Lower lobe of right lung (tissue), 2 donors: Measurements from ENCODE around the gene SYNRG. TPM values are rescaled to one million over a fixed set of nuclear protein-coding genes. Genes with fewer than 3 reads are reported as not detected.
"Not testable (repeated sequence)": the region's sequence is repeated elsewhere in the genome, so short reads cannot be mapped to it uniquely, and the experiment has no call there.

ENCODE experiments used
- ATAC-seq, 2 donors: fragments of 200-7000 bp; cut with Tn5 transposase; one replicate each; pipeline ENCODE4 v1.9.1; 2020 to 2022; ENCODE audit warnings: mild to moderate bottlenecking in 2 of 2, moderate library complexity in 2 of 2
- DNase-seq: peaks from one replicate; pipeline ENCODE4 v3.0.0-alpha.2; 2020
- H3K27ac ChIP-seq: fragments of 200-600 bp; one replicate; pipeline ENCODE4 v1.8.0; 2022
- H3K27me3 ChIP-seq: fragments of 200-600 bp; one replicate; pipeline ENCODE4 v1.8.0; 2022; ENCODE audit warnings: low read depth
- H3K36me3 ChIP-seq: fragments of 200-600 bp; one replicate; pipeline ENCODE4 v1.8.0; 2022; ENCODE audit warnings: mild to moderate bottlenecking
- H3K4me1 ChIP-seq: fragments of 200-600 bp; one replicate; pipeline ENCODE4 v1.8.0; 2022
- H3K4me3 ChIP-seq: fragments of 200-600 bp; one replicate; pipeline ENCODE4 v1.8.0; 2022; ENCODE audit warnings: mild to moderate bottlenecking
- H3K9me3 ChIP-seq: fragments of 200-600 bp; one replicate; pipeline ENCODE4 v1.8.0; 2022
- intact Hi-C: fragments of 100-400 bp; cut with DNase I; formaldehyde crosslinking; loops from one replicate; pipeline ENCODE4 v1.11.0; 2022
- total RNA-seq: library from RNA; stranded (reverse); fragmentation: NEBNext Ultra II Directional; extraction: Animal tissue kit (Norgen Biotek cat#: 25700); gene quantifications from one replicate; pipeline ENCODE4 v1.2.1, GENCODE V29; 2021
- TF ChIP-seq, protein P1 (sequence below): fragments of 200-600 bp; IDR thresholded peaks from one replicate; pipeline ENCODE4 v1.8.0; 2022; ENCODE audit warnings: antibody characterized with exemption, mild to moderate bottlenecking
- donor health status: DM: no; HTN: yes; CAD: no; lungs with severe emphysema.

SYNRG gene
- total RNA-seq, 1 donor from 2014 or later = 39.7 TPM

DNA sequence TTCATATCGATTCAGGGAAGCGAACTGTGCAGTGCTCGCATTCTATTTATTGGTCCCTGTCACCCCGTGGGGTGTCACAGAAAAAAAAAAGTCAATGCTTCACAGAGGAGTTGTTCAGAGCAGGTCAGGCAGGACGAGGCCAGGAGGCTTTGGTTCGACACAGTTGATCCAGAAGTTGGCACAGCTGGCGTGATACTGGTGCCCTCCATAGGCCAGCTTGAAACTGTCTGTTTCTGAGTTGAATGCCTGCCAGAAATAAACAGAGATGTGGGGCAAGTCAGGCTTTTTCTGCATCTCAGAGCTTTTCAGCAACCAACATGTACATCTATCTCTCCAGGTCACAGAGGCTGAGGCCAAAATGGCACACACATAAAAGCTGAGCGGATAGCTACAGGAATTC, 90.4 kb downstream of the SYNRG start:
- Histone ChIP-seq H3K27ac (no peak overlapping the region), H3K27me3 (no peaks in the 10 kb centered on the region), H3K4me1 (no peaks in the 10 kb centered on the region), H3K9me3 (no peaks in the 10 kb centered on the region), H3K4me3 (no peak overlapping the region), H3K36me3 (peaks cover 91% of the 10 kb centered on the region)
- intact Hi-C loops = no loop called here
- DNase-seq (no peak), ATAC-seq (no peak)
- TF ChIP-seq, protein P1, sequence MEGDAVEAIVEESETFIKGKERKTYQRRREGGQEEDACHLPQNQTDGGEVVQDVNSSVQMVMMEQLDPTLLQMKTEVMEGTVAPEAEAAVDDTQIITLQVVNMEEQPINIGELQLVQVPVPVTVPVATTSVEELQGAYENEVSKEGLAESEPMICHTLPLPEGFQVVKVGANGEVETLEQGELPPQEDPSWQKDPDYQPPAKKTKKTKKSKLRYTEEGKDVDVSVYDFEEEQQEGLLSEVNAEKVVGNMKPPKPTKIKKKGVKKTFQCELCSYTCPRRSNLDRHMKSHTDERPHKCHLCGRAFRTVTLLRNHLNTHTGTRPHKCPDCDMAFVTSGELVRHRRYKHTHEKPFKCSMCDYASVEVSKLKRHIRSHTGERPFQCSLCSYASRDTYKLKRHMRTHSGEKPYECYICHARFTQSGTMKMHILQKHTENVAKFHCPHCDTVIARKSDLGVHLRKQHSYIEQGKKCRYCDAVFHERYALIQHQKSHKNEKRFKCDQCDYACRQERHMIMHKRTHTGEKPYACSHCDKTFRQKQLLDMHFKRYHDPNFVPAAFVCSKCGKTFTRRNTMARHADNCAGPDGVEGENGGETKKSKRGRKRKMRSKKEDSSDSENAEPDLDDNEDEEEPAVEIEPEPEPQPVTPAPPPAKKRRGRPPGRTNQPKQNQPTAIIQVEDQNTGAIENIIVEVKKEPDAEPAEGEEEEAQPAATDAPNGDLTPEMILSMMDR = no peak

DNA sequence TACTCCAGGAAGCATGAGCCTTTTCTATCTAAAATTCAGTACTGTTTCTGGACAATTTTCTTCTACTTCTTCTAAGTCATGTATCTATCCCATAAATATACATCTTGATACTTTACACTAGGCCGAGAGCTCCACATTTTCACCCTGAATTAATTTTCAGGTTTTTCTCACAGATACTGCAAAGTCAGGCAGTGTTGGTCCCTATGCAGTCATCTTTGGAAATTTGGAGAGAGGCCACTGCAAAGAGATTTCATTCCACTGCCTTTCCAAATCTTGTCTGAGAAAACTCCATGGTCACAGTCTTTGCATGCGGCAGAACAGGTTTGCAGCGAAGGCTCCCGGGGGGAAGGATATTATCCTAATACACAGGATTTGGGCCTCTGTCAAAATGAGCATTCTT, 91.3 kb downstream of the SYNRG start:
- H3K4me3 ChIP-seq = no peak overlapping the region
- H3K4me1 ChIP-seq = no peaks in the 10 kb centered on the region
- TF ChIP-seq, protein P1 = no peak
- H3K27ac ChIP-seq = no peak overlapping the region
- no peaks in the 10 kb centered on the region for H3K27me3 ChIP-seq
- ATAC-seq = no peak
- intact Hi-C loops = no loop called here
- no peak for DNase-seq
- no peaks in the 10 kb centered on the region for H3K9me3 ChIP-seq
- peaks cover 91% of the 10 kb centered on the region for H3K36me3 ChIP-seq

DNA sequence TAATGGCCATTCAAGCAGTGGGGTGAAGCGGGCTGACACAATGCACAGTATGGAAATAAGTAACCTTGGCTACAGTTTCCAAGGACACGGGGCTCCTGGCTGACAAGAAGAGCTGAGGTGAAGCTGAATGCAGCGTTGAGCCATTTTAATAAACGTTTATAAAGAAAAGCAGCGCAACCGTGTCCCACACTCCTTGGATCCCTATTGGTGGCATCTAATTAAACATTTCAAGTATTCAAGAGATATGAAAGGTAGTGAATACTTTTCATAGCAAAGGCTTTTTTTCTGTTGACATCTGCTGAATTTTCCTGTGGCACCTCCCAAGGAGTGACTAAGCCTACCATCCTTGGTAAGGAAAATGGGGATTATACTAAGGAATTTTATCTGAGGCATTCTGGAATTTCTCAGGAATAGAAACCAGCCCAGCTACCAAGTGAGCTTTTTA, 93.1 kb downstream of the SYNRG start:
- peaks cover 86% of the 10 kb centered on the region for H3K36me3 ChIP-seq
- H3K4me3 ChIP-seq = no peak overlapping the region
- TF ChIP-seq, protein P1 = no peak
- H3K9me3 ChIP-seq = no peaks in the 10 kb centered on the region
- no peaks in the 10 kb centered on the region for H3K4me1 ChIP-seq
- H3K27me3 ChIP-seq = no peaks in the 10 kb centered on the region
- ATAC-seq (no peak), DNase-seq (no peak)
- H3K27ac ChIP-seq = no peak overlapping the region
- intact Hi-C loops = no loop called here

DNA sequence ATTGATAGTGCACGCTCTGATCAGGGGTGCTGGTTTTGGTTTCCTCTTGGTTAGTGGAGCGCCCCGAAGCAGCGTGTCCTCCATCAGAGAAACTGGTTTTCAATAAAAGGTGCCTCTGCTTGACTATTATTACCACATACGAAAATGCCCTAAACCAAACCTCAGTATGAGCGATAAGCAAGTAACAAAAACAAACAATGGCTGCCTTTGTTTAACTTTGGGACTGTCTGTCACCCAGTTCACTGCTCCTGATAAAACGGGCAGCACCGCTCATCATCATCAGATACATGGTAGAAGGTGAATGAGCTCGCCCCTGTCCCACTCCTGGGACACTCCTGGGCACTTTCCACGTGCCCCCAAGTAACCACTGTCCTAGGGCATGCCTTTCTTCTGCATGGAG, 95.5 kb downstream of the SYNRG start:
- H3K27me3 ChIP-seq = no peaks in the 10 kb centered on the region
- peaks cover 63% of the 10 kb centered on the region for H3K36me3 ChIP-seq
- no peak overlapping the region for H3K4me3 ChIP-seq
- intact Hi-C loops = no loop called here
- TF ChIP-seq, protein P1 = no peak
- no peaks in the 10 kb centered on the region for H3K4me1 ChIP-seq
- no peaks in the 10 kb centered on the region for H3K9me3 ChIP-seq
- ATAC-seq (no peak), DNase-seq (no peak)
- H3K27ac ChIP-seq = no peak overlapping the region

DNA sequence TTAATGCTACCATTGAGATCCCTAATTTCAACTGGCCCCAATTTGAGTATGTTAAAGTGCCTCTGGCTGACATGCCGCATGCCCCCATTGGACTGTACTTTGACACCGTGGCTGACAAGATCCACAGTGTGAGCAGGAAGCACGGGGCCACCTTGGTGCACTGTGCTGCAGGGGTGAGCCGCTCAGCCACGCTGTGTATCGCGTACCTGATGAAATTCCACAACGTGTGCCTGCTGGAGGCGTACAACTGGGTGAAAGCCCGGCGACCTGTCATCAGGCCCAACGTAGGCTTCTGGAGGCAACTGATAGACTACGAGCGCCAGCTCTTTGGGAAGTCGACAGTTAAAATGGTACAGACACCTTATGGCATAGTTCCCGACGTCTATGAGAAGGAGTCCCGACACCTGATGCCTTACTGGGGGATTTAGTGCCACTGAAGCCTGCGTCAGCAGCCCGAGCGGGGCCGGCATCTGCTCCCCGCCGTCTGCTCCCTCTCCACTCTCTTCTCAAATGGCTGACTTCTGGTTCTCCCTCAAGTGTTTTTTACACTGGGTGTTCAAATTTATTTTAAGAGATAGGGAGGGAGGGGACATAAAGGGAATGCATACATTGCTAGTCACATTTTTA, 96.7 kb downstream of the SYNRG start:
- intact Hi-C loops = no loop called here
- ATAC-seq = no peak
- peaks cover 52% of the 10 kb centered on the region for H3K36me3 ChIP-seq

GRCh38 chr17:37511642-37512041, 97.6 kb downstream of the SYNRG start:
- ATAC-seq, H3K4me3 ChIP-seq, H3K27ac ChIP-seq, H3K4me1 ChIP-seq, H3K9me3 ChIP-seq, H3K27me3 ChIP-seq, DNase-seq, intact Hi-C loops: not testable (repeated sequence)
- H3K36me3 ChIP-seq = peaks cover 43% of the 10 kb centered on the region

More for the DNA sequence above, 96.7 kb downstream of the SYNRG start:
- no peak for DNase-seq
- H3K4me3 ChIP-seq = no peak overlapping the region
- no peaks in the 10 kb centered on the region for H3K4me1 ChIP-seq
- TF ChIP-seq, protein P1 = no peak
- H3K9me3 ChIP-seq = no peaks in the 10 kb centered on the region
- no peaks in the 10 kb centered on the region for H3K27me3 ChIP-seq
- no peak overlapping the region for H3K27ac ChIP-seq
